Mesothelial cell of epicardium (in vitro differentiated cells): Measurements from ENCODE around the gene UNC79. TPM values are rescaled to one million over a fixed set of nuclear protein-coding genes. Genes with fewer than 3 reads are reported as not detected.

Source experiments
- DNase-seq, 2 experiments: peaks; one replicate each; pipeline ENCODE4 v3.0.0; 2021; ENCODE audit warnings: low spot score in 2 of 2; ENCODE audit not compliant: unreplicated experiment in 2 of 2
- H3K27ac Mint-ChIP-seq: 2 replicates; pipeline ENCODE4 v1.8.0; 2021; ENCODE audit warnings: mixed read lengths
- H3K27me3 Mint-ChIP-seq: 2 replicates; pipeline ENCODE4 v1.8.0; 2021; ENCODE audit warnings: low read depth, mixed read lengths
- H3K36me3 Mint-ChIP-seq: 2 replicates; pipeline ENCODE4 v1.8.0; 2021; ENCODE audit warnings: mixed read lengths
- H3K4me1 Mint-ChIP-seq: 2 replicates; pipeline ENCODE4 v1.8.0; 2021; ENCODE audit warnings: mixed read lengths
- H3K4me3 Mint-ChIP-seq: 2 replicates; pipeline ENCODE4 v1.8.0; 2021; ENCODE audit warnings: mild to moderate bottlenecking, moderate library complexity, mixed read lengths
- H3K9me3 Mint-ChIP-seq: 2 replicates; pipeline ENCODE4 v1.8.0; 2021; ENCODE audit warnings: mixed read lengths
- CTCF ChIP-seq: fragments of 200-600 bp; sonication (generic); IDR thresholded peaks from one replicate; pipeline ENCODE4 v1.5.0; 2021; ENCODE audit warnings: antibody characterized with exemption; ENCODE audit not compliant: unreplicated experiment
- total RNA-seq: library from RNA; stranded (reverse); gene quantifications from 3 replicates; pipeline ENCODE4 v1.2.1, GENCODE V29; 2021

The UNC79 gene
- total RNA-seq, 1 donor from 2014 or later: 0.92 TPM

- Mint-ChIP-seq H3K36me3 (no peaks in the 10 kb centered on the region), H3K27me3 (peaks cover 35% of the 10 kb centered on the region), H3K4me3 (no peak overlapping the region), H3K9me3 (no peaks in the 10 kb centered on the region), H3K4me1 (peaks cover 15% of the 10 kb centered on the region), H3K27ac (no peak overlapping the region)
- TF ChIP-seq CTCF: no peak
- DNase-seq: no peak
Measured at GRCh38 chr14:93685121-93685895, 254.6 kb downstream of the UNC79 start.

GRCh38 chr14:93686268-93686667, 255.5 kb downstream of the UNC79 start:
- H3K9me3 Mint-ChIP-seq: no peaks in the 10 kb centered on the region
- H3K4me3 Mint-ChIP-seq: no peak overlapping the region
- peaks cover 15% of the 10 kb centered on the region for H3K4me1 Mint-ChIP-seq
- peaks cover 43% of the 10 kb centered on the region for H3K27me3 Mint-ChIP-seq
- no peaks in the 10 kb centered on the region for H3K36me3 Mint-ChIP-seq
- H3K27ac Mint-ChIP-seq: no peak overlapping the region
- DNase-seq: no peak
- TF ChIP-seq CTCF: no peak

GRCh38 chr14:93688239-93688666, 257.5 kb downstream of the UNC79 start:
- Mint-ChIP-seq H3K4me1 (peaks cover 15% of the 10 kb centered on the region), H3K27me3 (peaks cover 48% of the 10 kb centered on the region), H3K27ac (no peak overlapping the region), H3K9me3 (no peaks in the 10 kb centered on the region), H3K4me3 (no peak overlapping the region), H3K36me3 (no peaks in the 10 kb centered on the region)
- TF ChIP-seq CTCF: no peak
- no peak for DNase-seq

GRCh38 chr14:93688820-93689219, 258.1 kb downstream of the UNC79 start:
- no peak overlapping the region for H3K27ac Mint-ChIP-seq
- H3K27me3 Mint-ChIP-seq: peaks cover 48% of the 10 kb centered on the region
- no peaks in the 10 kb centered on the region for H3K9me3 Mint-ChIP-seq

GRCh38 chr14:93690146-93690545, 259.4 kb downstream of the UNC79 start:
- TF ChIP-seq CTCF: no peak
- no peak overlapping the region for H3K4me3 Mint-ChIP-seq
- no peak for DNase-seq
- no peak overlapping the region for H3K27ac Mint-ChIP-seq
- peaks cover 15% of the 10 kb centered on the region for H3K4me1 Mint-ChIP-seq
- no peaks in the 10 kb centered on the region for H3K9me3 Mint-ChIP-seq
- H3K36me3 Mint-ChIP-seq: no peaks in the 10 kb centered on the region
- peaks cover 48% of the 10 kb centered on the region for H3K27me3 Mint-ChIP-seq

More at GRCh38 chr14:93688820-93689219, 258.1 kb downstream of the UNC79 start:
- Mint-ChIP-seq H3K36me3 (no peaks in the 10 kb centered on the region), H3K4me1 (peaks cover 15% of the 10 kb centered on the region), H3K4me3 (no peak overlapping the region)
- DNase-seq: no peak
- no peak for TF ChIP-seq CTCF
